Activated CD8-positive, alpha-beta memory T cell treated with anti-CD3 and anti-CD28 coated beads, Interleukin-2, amount 10 ng/mL, durations not matched to agents 7 days and 5 days (primary cell): ENCODE data around the gene GTF2H3. TPM values are rescaled to one million over a fixed set of nuclear protein-coding genes. Genes with fewer than 3 reads are reported as not detected.

Experiments used
- ATAC-seq: fragments of 150-1000 bp; cut with Tn5 transposase; one replicate; pipeline ENCODE4 v1.10.0; 2021; ENCODE audit warnings: moderate library complexity
- CTCF ChIA-PET: fragments of 350-600 bp; sonication (Branson Sonifier 250); formaldehyde crosslinking; loops from one replicate; lab custom pipeline; 2021; ENCODE audit warnings: antibody characterized with exemption; lab: Charles Lee
- DNase-seq: peaks from one replicate; pipeline ENCODE4 v3.0.0-alpha.2; 2020
- H3K27ac Mint-ChIP-seq: one replicate; pipeline ENCODE4 v1.8.0; 2021; ENCODE audit warnings: mild to moderate bottlenecking, mixed read lengths
- H3K27me3 Mint-ChIP-seq: one replicate; pipeline ENCODE4 v1.8.0; 2021; ENCODE audit warnings: mixed read lengths
- H3K36me3 Mint-ChIP-seq: one replicate; pipeline ENCODE4 v1.8.0; 2021; ENCODE audit warnings: mild to moderate bottlenecking, mixed read lengths
- H3K4me1 Mint-ChIP-seq: one replicate; pipeline ENCODE4 v1.8.0; 2021; ENCODE audit warnings: mixed read lengths
- H3K4me3 Mint-ChIP-seq: one replicate; pipeline ENCODE4 v1.8.0; 2021; ENCODE audit warnings: mild to moderate bottlenecking, moderate library complexity, mixed read lengths
- H3K9me3 Mint-ChIP-seq: one replicate; pipeline ENCODE4 v1.8.0; 2022; ENCODE audit warnings: low read depth, mixed read lengths
- total RNA-seq, 2 experiments: library from RNA; stranded (reverse); gene quantifications; one replicate each; pipeline ENCODE4 v1.2.3, GENCODE V29; 2021

Gene GTF2H3
- total RNA-seq, 2 experiments from 2014 or later: 46.1 to 49.6 TPM

GRCh38 chr12:123690191-123690840 lies 56.7 kb downstream of the GTF2H3 start:
- Mint-ChIP-seq H3K9me3 (no peaks in the 10 kb centered on the region), H3K4me3 (no peak overlapping the region), H3K27me3 (no peaks in the 10 kb centered on the region), H3K27ac (no peak overlapping the region), H3K36me3 (no peaks in the 10 kb centered on the region), H3K4me1 (no peaks in the 10 kb centered on the region)
- ATAC-seq: no peak
- DNase-seq: no peak
- CTCF ChIA-PET: no interaction called here

DNA sequence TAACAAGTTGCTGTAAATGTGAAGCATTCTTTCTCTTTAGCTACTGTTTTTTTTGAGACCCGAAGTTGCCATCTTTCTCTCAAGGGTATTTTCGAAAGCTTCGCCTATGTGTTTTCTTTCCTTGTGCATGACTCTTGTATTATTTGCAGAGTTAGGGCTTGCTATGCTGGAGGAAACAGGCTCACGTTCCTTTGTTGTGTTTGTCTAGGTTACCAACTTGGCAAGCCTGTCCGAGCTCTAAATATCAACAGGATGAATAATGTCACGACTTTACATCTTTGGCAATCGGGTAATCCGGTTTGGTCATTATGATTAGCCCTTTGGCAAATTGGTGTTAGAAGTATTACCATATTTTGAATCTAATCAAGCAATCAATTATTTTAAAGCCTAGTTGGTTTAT lies 62.6 kb downstream of the GTF2H3 start:
- H3K36me3 Mint-ChIP-seq: no peaks in the 10 kb centered on the region
- CTCF ChIA-PET: no interaction called here
- DNase-seq: no peak
- H3K9me3 Mint-ChIP-seq: no peaks in the 10 kb centered on the region
- no peak overlapping the region for H3K4me3 Mint-ChIP-seq
- H3K4me1 Mint-ChIP-seq: no peaks in the 10 kb centered on the region
- no peak overlapping the region for H3K27ac Mint-ChIP-seq
- ATAC-seq: no peak
- H3K27me3 Mint-ChIP-seq: no peaks in the 10 kb centered on the region

DNA sequence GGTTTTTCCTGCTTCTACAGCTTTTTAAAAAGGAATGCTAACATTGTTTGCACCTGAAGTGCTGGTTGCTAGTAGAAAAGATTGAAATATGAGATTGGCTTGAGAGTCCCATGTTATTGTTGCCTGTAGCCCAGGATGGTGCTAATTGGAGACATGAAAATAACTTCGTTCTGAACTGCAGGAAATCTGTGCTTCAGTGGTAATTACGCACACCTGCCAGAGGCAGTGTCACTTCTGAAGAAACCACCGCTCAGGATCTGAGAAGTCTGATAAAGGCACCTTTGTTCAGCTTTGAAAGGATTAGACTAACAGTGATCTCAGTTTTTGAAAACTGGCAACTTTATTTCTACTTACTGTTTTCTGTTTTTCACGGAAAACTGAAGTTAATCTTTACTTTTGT lies 63.0 kb downstream of the GTF2H3 start:
- ATAC-seq (no peak), DNase-seq (no peak)
- H3K27ac Mint-ChIP-seq: no peak overlapping the region
- no peak overlapping the region for H3K4me3 Mint-ChIP-seq
- CTCF ChIA-PET: no interaction called here
- H3K36me3 Mint-ChIP-seq: no peaks in the 10 kb centered on the region
- H3K27me3 Mint-ChIP-seq: no peaks in the 10 kb centered on the region
- no peaks in the 10 kb centered on the region for H3K9me3 Mint-ChIP-seq
- no peaks in the 10 kb centered on the region for H3K4me1 Mint-ChIP-seq

DNA sequence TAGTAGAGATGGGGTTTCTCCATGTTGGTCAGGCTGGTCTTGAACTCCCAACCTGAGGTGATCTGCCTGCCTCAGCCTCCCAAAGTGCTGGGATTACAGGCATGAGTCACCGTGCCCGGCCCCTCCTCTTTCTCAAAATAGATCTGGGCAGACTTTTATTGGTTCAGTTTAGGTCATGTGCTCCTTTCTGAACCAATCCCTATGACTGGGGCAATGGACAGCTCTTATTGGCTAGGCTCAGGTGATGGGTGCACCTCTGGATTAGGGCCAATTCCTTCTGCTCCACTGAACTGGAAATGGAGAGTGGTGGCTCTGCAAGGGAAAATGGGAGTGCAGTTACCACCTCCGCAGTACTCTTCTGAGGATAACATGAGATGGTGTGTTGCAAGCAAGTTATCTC lies 72.3 kb downstream of the GTF2H3 start:
- H3K4me3 Mint-ChIP-seq: no peak overlapping the region
- CTCF ChIA-PET: no interaction called here
- no peaks in the 10 kb centered on the region for H3K36me3 Mint-ChIP-seq
- no peaks in the 10 kb centered on the region for H3K27me3 Mint-ChIP-seq
- no peak overlapping the region for H3K27ac Mint-ChIP-seq
- no peak for DNase-seq
- H3K4me1 Mint-ChIP-seq: peaks cover 2% of the 10 kb centered on the region
- H3K9me3 Mint-ChIP-seq: no peaks in the 10 kb centered on the region
- no peak for ATAC-seq

DNA sequence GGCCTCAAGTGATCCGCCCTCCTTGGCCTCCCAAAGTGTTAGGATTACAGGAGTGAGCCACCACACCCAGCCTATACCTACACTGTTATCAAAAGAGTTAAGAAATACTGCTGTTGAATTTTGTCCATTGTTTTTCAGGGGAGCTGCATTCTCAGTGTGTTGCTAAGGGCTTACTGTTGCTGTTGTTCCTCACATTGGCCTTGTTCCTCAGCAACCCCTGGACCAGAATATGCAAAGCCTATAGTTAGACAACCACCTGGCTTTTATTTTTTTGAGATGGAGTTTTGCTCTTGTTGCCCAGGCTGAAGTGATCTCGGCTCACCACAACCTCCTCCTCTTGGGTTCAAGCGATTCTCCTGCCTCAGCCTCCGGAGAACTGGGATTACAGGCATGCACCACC lies 73.8 kb downstream of the GTF2H3 start:
- H3K36me3 Mint-ChIP-seq: no peaks in the 10 kb centered on the region
- H3K4me1 Mint-ChIP-seq: peaks cover 11% of the 10 kb centered on the region
- DNase-seq (no peak), ATAC-seq (no peak)
- no peaks in the 10 kb centered on the region for H3K27me3 Mint-ChIP-seq
- H3K27ac Mint-ChIP-seq: no peak overlapping the region
- CTCF ChIA-PET: no interaction called here
- no peaks in the 10 kb centered on the region for H3K9me3 Mint-ChIP-seq
- no peak overlapping the region for H3K4me3 Mint-ChIP-seq

Other genes with a start within 250 kb of the GTF2H3 start
- gene KMT5A, start 249.7 kb upstream of the GTF2H3 start, total RNA-seq: 10 to 100 TPM; 76.3 to 79.3 TPM
- 10 to 100 TPM in 1 of 2 experiments, 1 to 10 TPM in 1; 6.3 to 11.3 TPM for gene RILPL2, start 197.1 kb upstream of the GTF2H3 start, total RNA-seq
- gene SNRNP35, start 175.7 kb upstream of the GTF2H3 start, total RNA-seq: 10 to 100 TPM; 31.0 to 32.1 TPM
- 1 to 10 TPM; 1.5 TPM for gene RILPL1, start 100.1 kb upstream of the GTF2H3 start, total RNA-seq
- gene TMED2, start 49.3 kb upstream of the GTF2H3 start, total RNA-seq: 100 to 1,000 TPM; 132 to 172 TPM
- gene DDX55, start 31.7 kb upstream of the GTF2H3 start, total RNA-seq: 10 to 100 TPM; 46.8 to 51.0 TPM
- gene EIF2B1, start 143 bp upstream of the GTF2H3 start, total RNA-seq: 10 to 100 TPM; 60.3 to 76.4 TPM
- 1 to 10 TPM; 2.6 to 2.9 TPM for gene TCTN2, start 37.3 kb downstream of the GTF2H3 start, total RNA-seq
- 10 to 100 TPM; 76.6 to 91.6 TPM for gene ATP6V0A2, start 78.5 kb downstream of the GTF2H3 start, total RNA-seq
- gene DNAH10, start 128.5 kb downstream of the GTF2H3 start, total RNA-seq: under 1 TPM; 0.05 to 0.76 TPM